K562 (cell line): ENCODE results near the gene APOC4. TPM values are rescaled to one million over a fixed set of nuclear protein-coding genes. Genes with fewer than 3 reads are reported as not detected.

Experiments used
- ARNT ChIP-seq, 2 experiments: fragments of 450-650 bp; IDR thresholded peaks; 2 replicates each; pipeline ENCODE4 v1.6.1; 2016; ENCODE audit warnings: mild to moderate bottlenecking in 1 of 2
- ATF7 ChIP-seq: fragments of 450-650 bp; IDR thresholded peaks from 2 replicates; pipeline ENCODE4 v1.7.1; 2014; ENCODE audit warnings: mild to moderate bottlenecking, moderate library complexity
- BRD4 ChIP-seq: fragments of 200-600 bp; sonication (generic); IDR thresholded peaks from 2 replicates; pipeline ENCODE4 v1.6.1; 2017; ENCODE audit warnings: inconsistent platforms
- MAX ChIP-seq: sonication (generic); formaldehyde crosslinking; IDR thresholded peaks from 2 replicates; pipeline ENCODE4 v1.9.0; 2022; ENCODE audit warnings: mild to moderate bottlenecking, missing genetic modification reagents
- MEIS2 ChIP-seq: fragments of 450-650 bp; IDR thresholded peaks from 2 replicates; pipeline ENCODE4 v1.6.1; 2014; ENCODE audit warnings: mild to moderate bottlenecking; ENCODE audit not compliant: partially characterized antibody
- RNF2 ChIP-seq: sonication (generic); IDR thresholded peaks from 2 replicates; pipeline ENCODE4 v1.6.1; 2016
- SMAD2 ChIP-seq: fragments of 150-350 bp; IDR thresholded peaks from 2 replicates; pipeline ENCODE4 v1.6.1; 2014; ENCODE audit warnings: low read depth, mild to moderate bottlenecking, low read length
- SMAD4 ChIP-seq: fragments of 250-450 bp; sonication (Bioruptor Pico); conservative IDR thresholded peaks from 2 replicates; pipeline ENCODE4 v1.8.0; 2021; ENCODE audit warnings: inconsistent platforms, mild to moderate bottlenecking, moderate library complexity
- STAG1 ChIP-seq: sonication (generic); formaldehyde crosslinking; IDR thresholded peaks from 2 replicates; pipeline ENCODE4 v1.5.0; 2020; ENCODE audit warnings: missing genetic modification reagents, borderline replicate concordance
- SUPT5H ChIP-seq: fragments of 450-650 bp; IDR thresholded peaks from 2 replicates; pipeline ENCODE4 v1.6.1; 2016
- TEAD1 ChIP-seq, 2 experiments: fragments of 450-650 bp in 1 of 2; sonication (generic) in 1 of 2; formaldehyde crosslinking; IDR thresholded peaks; 2 replicates each; pipeline versions ENCODE4 v1.4.0 to v1.8.0; 2020 to 2022; ENCODE audit warnings: mild to moderate bottlenecking in 2 of 2, missing genetic modification reagents in 1 of 2
- ZBTB12 ChIP-seq: fragments of 250-450 bp; sonication (Bioruptor Pico); IDR thresholded peaks from 2 replicates; pipeline ENCODE4 v1.4.0; 2020
- ZEB2 ChIP-seq: fragments of 450-650 bp; IDR thresholded peaks from 2 replicates; pipeline ENCODE4 v1.6.1; 2016
- ZNF318 ChIP-seq, 2 experiments: fragments of 450-650 bp; IDR thresholded peaks; 2 replicates each; pipeline ENCODE4 v1.6.1; 2016; ENCODE audit warnings: mild to moderate bottlenecking in 2 of 2, borderline replicate concordance in 1 of 2, low read depth in 1 of 2, moderate library complexity in 1 of 2
- ZNF512 ChIP-seq: IDR thresholded peaks from 2 replicates; pipeline ENCODE4 v1.6.1; 2016; ENCODE audit warnings: missing genetic modification characterization, missing compliant biosample characterization
- polyA plus RNA-seq, 8 experiments: library from polyadenylated mRNA; depleted of rRNA in 4 of 8; stranded (reverse) in 5 of 8; unstranded in 3 of 8; fragments of >200 nt; fragmentation: Nextera tagmentation in 2 of 8; fragmentation: Illumina TruSeq in 1 of 8; extraction: Ambion mirVana in 2 of 8; extraction: Trizol in 1 of 8; gene quantifications; 2 replicates each; pipeline versions ENCODE4 v1.2.1 to v1.2.3, GENCODE V29; 2011 to 2014; ENCODE audit warnings: inconsistent platforms in 1 of 8, missing spikeins in 1 of 8
- total RNA-seq, 7 experiments: library from RNA; depleted of rRNA in 6 of 7; stranded (reverse); fragments of >200 nt in 6 of 7; fragmentation: Illumina TruSeq in 2 of 7; extraction: Trizol in 2 of 7; gene quantifications; 2 replicates each; pipeline versions ENCODE4 v1.2.1 to v1.2.3, GENCODE V29; 2011 to 2021; ENCODE audit warnings: low replicate concordance in 1 of 7
- TF ChIP-seq, protein P1 (sequence below): fragments of 450-650 bp; formaldehyde crosslinking; IDR thresholded peaks from 2 replicates; pipeline ENCODE4 v1.4.0; 2022; ENCODE audit warnings: missing genetic modification characterization

APOC4 gene
- total and polyA plus RNA-seq, 9 of the 15 experiments (the other 6 are each of a cell fraction or from before 2014, with no cell fraction given) = 0.46 TPM; not detected in 8

DNA sequence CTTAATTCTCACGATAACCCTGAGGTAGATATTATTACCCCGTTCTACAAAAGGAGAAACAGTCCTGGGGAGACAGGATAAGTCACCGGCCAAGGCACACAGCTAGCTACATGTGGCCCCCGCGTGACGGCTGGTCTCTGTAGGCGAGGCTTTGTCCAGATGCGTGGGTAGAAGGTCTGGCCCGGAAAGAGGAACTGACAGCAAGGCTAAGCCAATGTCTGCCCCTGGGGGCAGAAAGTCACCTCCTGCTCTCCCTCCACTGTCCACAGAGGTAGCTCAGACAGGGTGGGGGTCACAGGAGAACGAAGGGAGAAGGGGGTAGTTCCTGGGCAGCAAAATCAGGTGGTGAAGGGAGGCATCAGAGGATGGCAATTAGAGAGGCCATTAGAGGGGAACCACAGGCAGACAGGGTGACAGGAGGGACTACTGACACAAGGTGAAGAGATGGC lies 1.8 kb downstream of the APOC4 start (continued):
- TF ChIP-seq MAX (CRISPR knock-in tag) (peak; percentile 97), BRD4 (no peak), ZNF318 (IDR thresholded peaks at IDR 0.05; ENCODE audit: borderline replicate concordance in 1 of 2, low read depth in 1 of 2) (0 out of 4 replicates have a peak, but pooled peaks of 1 of the 2 experiments have one; percentile 28), ZBTB12 (CRISPR knock-in tag) (no peak), SMAD2 (no peak), ARNT (IDR thresholded peaks at IDR 0.05) (0 out of 4 replicates have a peak, but pooled peaks of 1 of the 2 experiments have one; percentile 19), RNF2 (peak; percentile 85), ZNF512 (no peak), SUPT5H (peak; percentile 30; the same call in 1 of the 2 replicates), ATF7 (peak; percentile 62; the same call in 1 of the 2 replicates), TEAD1 (CRISPR knock-in tag; IDR thresholded peaks at IDR 0.05) (peak in 1 of 2 experiments; percentile 2; a peak in 1 of 4 replicates), ZEB2 (0 out of 2 replicates have a peak, but pooled peaks have one; percentile 43), MEIS2 (peak; percentile 41), SMAD4 (CRISPR knock-in tag) (peak; percentile 96), STAG1 (CRISPR knock-in tag) (no peak)
- TF ChIP-seq, protein P1, sequence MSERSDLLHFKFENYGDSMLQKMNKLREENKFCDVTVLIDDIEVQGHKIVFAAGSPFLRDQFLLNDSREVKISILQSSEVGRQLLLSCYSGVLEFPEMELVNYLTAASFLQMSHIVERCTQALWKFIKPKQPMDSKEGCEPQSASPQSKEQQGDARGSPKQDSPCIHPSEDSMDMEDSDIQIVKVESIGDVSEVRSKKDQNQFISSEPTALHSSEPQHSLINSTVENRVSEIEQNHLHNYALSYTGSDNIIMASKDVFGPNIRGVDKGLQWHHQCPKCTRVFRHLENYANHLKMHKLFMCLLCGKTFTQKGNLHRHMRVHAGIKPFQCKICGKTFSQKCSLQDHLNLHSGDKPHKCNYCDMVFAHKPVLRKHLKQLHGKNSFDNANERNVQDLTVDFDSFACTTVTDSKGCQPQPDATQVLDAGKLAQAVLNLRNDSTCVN (CRISPR knock-in tag) = no peak; the same call in 1 of the 2 replicates
